HFFc6 (cell line): ENCODE results near the gene ADCK1. TPM values are rescaled to one million over a fixed set of nuclear protein-coding genes. Genes with fewer than 3 reads are reported as not detected.

Source experiments
- DNase-seq: peaks from one replicate; pipeline ENCODE4 v3.0.0-alpha.2; 2018
- H3K27ac Mint-ChIP-seq: 2 replicates; pipeline ENCODE4 v1.8.0; 2020; ENCODE audit warnings: mild to moderate bottlenecking, mixed read lengths
- H3K27me3 Mint-ChIP-seq: 2 replicates; pipeline ENCODE4 v1.8.0; 2021; ENCODE audit warnings: mild to moderate bottlenecking, moderate library complexity, mixed read lengths; ENCODE audit not compliant: insufficient read depth
- H3K36me3 Mint-ChIP-seq: 2 replicates; pipeline ENCODE4 v1.8.0; 2021; ENCODE audit warnings: low read depth, mixed read lengths
- H3K4me1 Mint-ChIP-seq: 2 replicates; pipeline ENCODE4 v1.8.0; 2020; ENCODE audit warnings: low read depth, mixed read lengths
- H3K4me3 Mint-ChIP-seq: 2 replicates; pipeline ENCODE4 v1.8.0; 2020; ENCODE audit warnings: mild to moderate bottlenecking, moderate library complexity, mixed read lengths
- H3K9me3 Mint-ChIP-seq: 2 replicates; pipeline ENCODE4 v1.8.0; 2020; ENCODE audit warnings: mild to moderate bottlenecking, mixed read lengths
- CTCF ChIP-seq: fragments of 200-600 bp; sonication (generic); IDR thresholded peaks from 2 replicates; pipeline ENCODE4 v1.5.0; 2021; ENCODE audit warnings: antibody characterized with exemption, mild to moderate bottlenecking
- total RNA-seq, 6 experiments: library from RNA; stranded (reverse); fragmentation: NEBNext Ultra II Directional; extraction: Animal tissue kit (Norgen Biotek cat#: 25700); gene quantifications; 2 replicates in 1 of 6; 3 replicates in 5 of 6; pipeline ENCODE4 v1.2.3, GENCODE V29; 2021

Gene ADCK1
- total RNA-seq, 6 experiments from 2014 or later: 4.4 to 6.3 (median 5.7) TPM

DNA sequence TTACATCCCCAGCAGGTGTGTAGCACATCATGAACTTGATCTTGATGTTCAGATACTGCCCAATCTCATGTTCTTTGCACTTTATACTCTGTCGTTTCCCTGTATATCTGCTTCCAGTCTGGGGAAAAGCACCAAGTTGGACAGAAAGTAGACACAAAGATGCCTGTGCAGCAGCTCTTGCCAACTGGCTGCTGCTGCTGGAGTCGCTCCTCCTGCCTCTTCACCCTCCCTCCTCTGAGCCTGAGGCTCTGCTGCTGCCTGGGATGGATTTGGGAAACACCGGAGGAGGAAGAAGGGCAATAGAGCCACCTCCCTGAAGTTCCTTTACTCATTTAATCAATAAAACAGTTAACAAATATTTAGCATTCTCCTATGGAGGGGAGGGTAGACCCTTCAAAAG, 32.4 kb downstream of the ADCK1 start:
- Mint-ChIP-seq H3K27ac (no peak overlapping the region), H3K36me3 (no peaks in the 10 kb centered on the region), H3K9me3 (no peaks in the 10 kb centered on the region)

GRCh38 chr14:77837926-77838325, 38.0 kb downstream of the ADCK1 start:
- Mint-ChIP-seq H3K4me3 (no peak overlapping the region), H3K9me3 (no peaks in the 10 kb centered on the region), H3K4me1 (no peaks in the 10 kb centered on the region), H3K36me3 (no peaks in the 10 kb centered on the region), H3K27me3 (no peaks in the 10 kb centered on the region), H3K27ac (no peak overlapping the region)
- no peak for TF ChIP-seq CTCF
- DNase-seq: no peak

More for the DNA sequence above, 32.4 kb downstream of the ADCK1 start:
- DNase-seq: no peak
- TF ChIP-seq CTCF: no peak
- Mint-ChIP-seq H3K4me1 (no peaks in the 10 kb centered on the region), H3K4me3 (no peak overlapping the region), H3K27me3 (no peaks in the 10 kb centered on the region; the same call in 1 of the 2 replicates)

DNA sequence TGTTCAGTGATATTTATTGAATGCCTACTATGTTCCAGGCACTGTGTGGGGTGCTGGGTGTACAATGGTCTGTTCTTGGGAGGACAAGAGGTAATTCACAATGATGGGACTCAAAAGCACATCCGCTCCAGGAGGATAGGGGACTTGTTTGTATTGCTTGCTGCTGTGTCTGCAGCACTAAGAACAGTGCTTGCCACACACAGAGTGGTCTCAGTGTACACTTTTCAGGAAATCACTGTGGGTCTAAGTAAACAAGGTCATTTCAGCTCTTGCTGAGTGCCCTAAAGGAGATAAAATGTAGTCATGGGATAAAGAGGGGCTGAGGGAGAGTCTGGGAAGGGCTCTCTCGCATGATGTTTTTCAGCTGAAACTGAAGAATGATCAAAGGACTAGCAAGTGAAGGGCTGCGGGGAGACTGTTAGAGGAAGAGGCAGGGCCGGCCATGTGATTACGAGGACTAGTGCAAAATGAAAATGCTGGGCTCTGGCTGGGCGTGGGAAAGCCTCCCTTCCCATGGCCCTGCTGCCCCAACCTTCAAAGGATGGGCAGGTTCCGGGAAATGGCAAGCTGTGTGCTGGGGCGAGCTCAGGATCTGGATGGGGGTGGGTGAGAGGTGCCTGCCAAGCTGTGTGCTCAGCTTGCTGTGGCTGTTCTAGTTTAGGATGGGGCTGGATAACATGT, 39.1 kb downstream of the ADCK1 start:
- no peaks in the 10 kb centered on the region for H3K36me3 Mint-ChIP-seq
- H3K27me3 Mint-ChIP-seq: no peaks in the 10 kb centered on the region
- no peak for DNase-seq
- H3K4me1 Mint-ChIP-seq: no peaks in the 10 kb centered on the region
- no peak overlapping the region for H3K27ac Mint-ChIP-seq
- H3K4me3 Mint-ChIP-seq: no peak overlapping the region
- TF ChIP-seq CTCF: no peak
- no peaks in the 10 kb centered on the region for H3K9me3 Mint-ChIP-seq

DNA sequence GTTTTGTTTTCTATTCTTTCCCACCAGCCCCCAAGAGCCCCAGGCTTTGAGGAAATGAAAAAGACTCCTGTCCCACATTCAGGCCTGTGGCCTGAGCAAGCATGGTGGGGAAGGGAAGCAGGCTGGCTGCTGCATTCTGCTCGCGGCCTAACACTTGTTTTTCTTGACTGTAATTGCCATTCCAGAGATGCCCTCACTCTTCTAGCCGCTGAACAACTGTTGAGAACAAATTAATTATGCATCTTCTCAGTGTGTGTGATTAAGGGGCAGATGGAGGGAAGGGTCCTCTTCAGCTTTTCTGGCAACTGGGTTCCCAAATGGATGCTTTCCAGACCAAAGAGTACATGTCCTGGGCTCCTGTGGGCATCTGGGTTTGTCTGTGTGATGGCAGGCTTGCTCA, 43.3 kb downstream of the ADCK1 start:
- TF ChIP-seq CTCF: no peak
- DNase-seq: no peak
- no peaks in the 10 kb centered on the region for H3K9me3 Mint-ChIP-seq
- H3K27ac Mint-ChIP-seq: no peak overlapping the region
- no peak overlapping the region for H3K4me3 Mint-ChIP-seq
- no peaks in the 10 kb centered on the region for H3K4me1 Mint-ChIP-seq
- no peaks in the 10 kb centered on the region for H3K36me3 Mint-ChIP-seq
- no peaks in the 10 kb centered on the region for H3K27me3 Mint-ChIP-seq

DNA sequence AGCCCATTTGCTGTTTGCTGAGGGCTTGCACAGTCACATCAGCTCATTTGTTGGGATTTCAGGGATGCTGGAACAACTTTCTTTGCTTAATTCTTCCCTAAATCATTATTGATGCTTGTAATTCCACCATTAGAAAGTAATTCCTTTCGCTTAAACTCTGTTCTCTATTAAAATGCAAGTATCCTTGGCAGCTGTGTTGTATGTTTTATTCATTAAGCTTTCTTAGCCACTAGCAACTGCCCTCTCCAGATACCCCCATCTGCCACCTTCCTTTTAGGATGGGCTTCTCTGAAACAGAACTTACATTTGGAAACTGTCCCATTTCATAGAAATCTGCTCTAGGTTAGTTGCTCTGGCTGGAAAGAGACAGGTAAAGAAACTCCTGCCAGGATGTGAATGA, 43.7 kb downstream of the ADCK1 start:
- Mint-ChIP-seq H3K4me3 (no peak overlapping the region), H3K27me3 (no peaks in the 10 kb centered on the region), H3K9me3 (no peaks in the 10 kb centered on the region), H3K27ac (no peak overlapping the region), H3K36me3 (no peaks in the 10 kb centered on the region), H3K4me1 (no peaks in the 10 kb centered on the region)
- no peak for TF ChIP-seq CTCF
- DNase-seq: no peak
